Measurements from ENCODE around the gene CCDC92.

DNA sequence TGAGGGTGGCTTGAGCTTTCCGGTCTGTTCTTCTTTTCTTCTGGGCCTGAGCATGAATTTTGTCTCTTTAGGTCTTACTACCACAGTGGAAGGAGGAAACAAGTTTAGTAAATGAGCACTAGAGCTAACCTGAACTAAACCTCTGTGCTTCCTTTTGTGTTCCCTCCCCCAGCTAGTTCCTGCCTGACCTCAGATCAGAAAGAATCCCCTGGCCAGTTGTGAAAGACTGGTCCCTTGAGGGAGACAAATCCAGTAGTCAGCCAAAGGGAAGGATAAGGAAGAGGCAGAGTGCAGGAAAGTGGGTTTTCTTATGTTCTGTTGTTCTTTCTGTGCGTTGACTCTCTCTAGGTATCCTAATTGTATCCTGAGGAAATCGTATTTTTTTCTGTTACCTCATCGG is 17.9 kb upstream of the CCDC92 start:
- TF ChIP-seq CTCF (IDR thresholded peaks at IDR 0.05) (no peak), POLR2A (IDR thresholded peaks at IDR 0.05) (no peak)

Measured in testis (tissue), 2 donors.